IMR-90 (cell line): ENCODE data around the gene VAV3. TPM values are rescaled to one million over a fixed set of nuclear protein-coding genes. Genes with fewer than 3 reads are reported as not detected.

ENCODE experiments used
- ATAC-seq: fragments of 200-7000 bp; cut with Tn5 transposase; 2 replicates; pipeline ENCODE4 v1.9.1; 2020; ENCODE audit warnings: low read depth, mild to moderate bottlenecking, moderate library complexity
- BruUV-seq: library from RNA; stranded (reverse); fragments of 400-500 nt; replicated peaks from 2 replicates; lab custom pipeline; 2021; lab: Mats Ljungman, UMichigan
- CTCF ChIA-PET: fragments of 300-600 bp; formaldehyde crosslinking; extraction: SDS; loops from one replicate; lab custom pipeline; 2021; ENCODE audit warnings: antibody characterized with exemption; lab: Yijun Ruan, JAX
- POLR2A ChIA-PET: fragments of 300-600 bp; sonication (Branson Sonifier 250); formaldehyde crosslinking; loops from one replicate; lab custom pipeline; 2022; ENCODE audit warnings: antibody characterized with exemption; ENCODE audit not compliant: unreplicated experiment; lab: Charles Lee
- DNase-seq: peaks from one replicate; pipeline ENCODE4 v3.0.0; 2013
- H2AFZ ChIP-seq: replicated peaks from 2 replicates; pipeline ENCODE3; 2013; ENCODE audit warnings: low read length, mild to moderate bottlenecking; ENCODE audit not compliant: poor library complexity
- H2AK5ac ChIP-seq: 2 replicates; pipeline ENCODE4 v1.6.1; 2013; ENCODE audit warnings: low read depth, low read length, inconsistent platforms
- H2AK9ac ChIP-seq: replicated peaks from 2 replicates; pipeline ENCODE3; 2013; ENCODE audit warnings: mild to moderate bottlenecking, low read depth, low read length, moderate library complexity; ENCODE audit not compliant: poor library complexity
- H2BK120ac ChIP-seq: 2 replicates; pipeline ENCODE4 v1.6.1; 2013; ENCODE audit warnings: low read depth, low read length, inconsistent platforms
- H2BK15ac ChIP-seq: 3 replicates; pipeline ENCODE4 v1.6.1; 2013; ENCODE audit warnings: low read depth, low read length, inconsistent platforms
- H2BK20ac ChIP-seq: 2 replicates; pipeline ENCODE4 v1.6.1; 2013; ENCODE audit warnings: low read depth, mild to moderate bottlenecking, inconsistent platforms, low read length, moderate library complexity
- H2BK5ac ChIP-seq: 2 replicates; pipeline ENCODE4 v1.6.1; 2013; ENCODE audit warnings: mild to moderate bottlenecking, low read depth, low read length, inconsistent platforms; ENCODE audit not compliant: poor library complexity, severe bottlenecking
- H3K14ac ChIP-seq: replicated peaks from 2 replicates; pipeline ENCODE4 v1.6.1; 2013; ENCODE audit warnings: low read depth, low read length, inconsistent platforms
- H3K18ac ChIP-seq: 2 replicates; pipeline ENCODE4 v1.6.1; 2013; ENCODE audit warnings: low read depth, low read length, control low read depth
- H3K23ac ChIP-seq: 2 replicates; pipeline ENCODE4 v1.6.1; 2013; ENCODE audit warnings: low read depth, low read length, inconsistent platforms
- H3K27ac ChIP-seq: 2 replicates; pipeline ENCODE4 v1.5.1; 2013; ENCODE audit warnings: mild to moderate bottlenecking, control low read depth, low read length; ENCODE audit not compliant: insufficient read depth
- H3K27me3 ChIP-seq: 2 replicates; pipeline ENCODE4 v1.6.1; 2013; ENCODE audit warnings: low read length; ENCODE audit not compliant: control insufficient read depth, insufficient read depth
- H3K36me3 ChIP-seq: 2 replicates; pipeline ENCODE4 v1.6.1; 2013; ENCODE audit warnings: low read length, mixed read lengths; ENCODE audit not compliant: control insufficient read depth, insufficient read depth
- H3K4ac ChIP-seq: 2 replicates; pipeline ENCODE4 v1.6.1; 2013; ENCODE audit warnings: low read depth, low read length, inconsistent platforms
- H3K4me1 ChIP-seq: 2 replicates; pipeline ENCODE4 v1.6.1; 2013; ENCODE audit warnings: low read length, mixed read lengths; ENCODE audit not compliant: control insufficient read depth, insufficient read depth
- H3K4me2 ChIP-seq: 2 replicates; pipeline ENCODE4 v1.6.1; 2013; ENCODE audit warnings: low read depth, mild to moderate bottlenecking, control low read depth, low read length, moderate library complexity
- H3K4me3 ChIP-seq: 2 replicates; pipeline ENCODE4 v1.5.1; 2013; ENCODE audit warnings: low read depth, mild to moderate bottlenecking, control low read depth, low read length, moderate library complexity; ENCODE audit not compliant: insufficient read depth
- H3K56ac ChIP-seq: 2 replicates; pipeline ENCODE4 v1.6.1; 2013; ENCODE audit warnings: low read length, inconsistent platforms; ENCODE audit not compliant: insufficient read depth; ENCODE audit errors: extremely low read depth
- H3K79me1 ChIP-seq, 2 experiments: 2 replicates each; pipeline ENCODE4 v1.6.1; 2013; ENCODE audit warnings: low read length in 2 of 2, inconsistent platforms in 1 of 2, low read depth in 1 of 2
- H3K9ac ChIP-seq: 2 replicates; pipeline ENCODE4 v1.6.1; 2013; ENCODE audit warnings: low read depth, low read length, control low read depth
- H3K9me1 ChIP-seq: 2 replicates; pipeline ENCODE4 v1.6.1; 2013; ENCODE audit warnings: low read length, inconsistent platforms; ENCODE audit not compliant: insufficient read depth
- H3K9me3 ChIP-seq: 2 replicates; pipeline ENCODE4 v1.6.1; 2013; ENCODE audit warnings: low read length; ENCODE audit not compliant: control insufficient read depth, insufficient read depth
- H4K20me1 ChIP-seq: 2 replicates; pipeline ENCODE4 v1.6.1; 2013; ENCODE audit warnings: low read length, inconsistent platforms; ENCODE audit not compliant: insufficient read depth
- H4K5ac ChIP-seq: 2 replicates; pipeline ENCODE4 v1.6.1; 2013; ENCODE audit warnings: mild to moderate bottlenecking, low read depth, low read length, control low read depth
- H4K8ac ChIP-seq, 2 experiments: 2 replicates each; pipeline ENCODE4 v1.6.1; 2013; ENCODE audit warnings: low read depth in 2 of 2, low read length in 2 of 2, control low read depth in 1 of 2, inconsistent platforms in 1 of 2
- H4K91ac ChIP-seq: 2 replicates; pipeline ENCODE4 v1.6.1; 2013; ENCODE audit warnings: low read depth, low read length, inconsistent platforms; ENCODE audit not compliant: insufficient read depth
- BHLHE40 ChIP-seq: fragments of 150-350 bp; IDR thresholded peaks from 2 replicates; pipeline ENCODE4 v1.6.1; 2016; ENCODE audit warnings: mild to moderate bottlenecking, low read depth, low read length
- CEBPB ChIP-seq: IDR thresholded peaks from 2 replicates; pipeline ENCODE4 v1.6.1; 2012; ENCODE audit warnings: low read depth, low read length, improper control_type of control experiment
- CHD1 ChIP-seq: IDR thresholded peaks from 2 replicates; pipeline ENCODE4 v1.6.1; 2012; ENCODE audit warnings: low read depth, low read length, improper control_type of control experiment
- FOS ChIP-seq: fragments of 150-350 bp; IDR thresholded peaks from 2 replicates; pipeline ENCODE4 v1.6.1; 2016; ENCODE audit warnings: low read depth, low read length
- MAFK ChIP-seq: IDR thresholded peaks from 2 replicates; pipeline ENCODE4 v1.6.1; 2012; ENCODE audit warnings: low read depth, low read length, improper control_type of control experiment
- MAZ ChIP-seq: IDR thresholded peaks from 2 replicates; pipeline ENCODE4 v1.6.1; 2012; ENCODE audit warnings: low read depth, mild to moderate bottlenecking, low read length, improper control_type of control experiment, moderate library complexity, borderline replicate concordance
- MXI1 ChIP-seq: IDR thresholded peaks from 2 replicates; pipeline ENCODE4 v1.6.1; 2012; ENCODE audit warnings: low read depth, mild to moderate bottlenecking, low read length, moderate library complexity, borderline replicate concordance
- NFE2L2 ChIP-seq: fragments of 150-350 bp; IDR thresholded peaks from 2 replicates; pipeline ENCODE4 v1.6.1; 2016; ENCODE audit warnings: low read depth, mild to moderate bottlenecking, low read length
- POLR2A ChIP-seq: IDR thresholded peaks from 2 replicates; pipeline ENCODE4 v1.6.1; 2012; ENCODE audit warnings: mild to moderate bottlenecking, low read depth, low read length
- RAD21 ChIP-seq: IDR thresholded peaks from 2 replicates; pipeline ENCODE4 v1.6.1; 2012; ENCODE audit warnings: low read length, improper control_type of control experiment
- RCOR1 ChIP-seq: IDR thresholded peaks from 2 replicates; pipeline ENCODE4 v1.6.1; 2012; ENCODE audit warnings: mild to moderate bottlenecking, low read length, improper control_type of control experiment; ENCODE audit not compliant: insufficient replicate concordance
- RFX5 ChIP-seq: IDR thresholded peaks from 2 replicates; pipeline ENCODE4 v1.8.0; 2012; ENCODE audit warnings: low read depth, mild to moderate bottlenecking, low read length, moderate library complexity
- dilution Hi-C: fragments of 300-500 bp; cut with HindIII; formaldehyde crosslinking; loops from one replicate; pipeline ENCODE4 v1.14.3; 2018; ENCODE audit warnings: low sequenced_read_pairs; ENCODE audit not compliant: unreplicated experiment
- in situ Hi-C: fragments of 300-500 bp; cut with MboI; formaldehyde crosslinking; loops from 3 replicates; pipeline ENCODE4 v1.14.3; 2019; ENCODE audit warnings: low sequenced_read_pairs, inconsistent platforms, mixed read lengths
- intact Hi-C: fragments of 100-400 bp; cut with micrococcal nuclease; formaldehyde crosslinking; loops from 2 replicates; pipeline ENCODE4 v1.10.0; 2022
- polyA plus RNA-seq, 3 experiments: library from polyadenylated mRNA; depleted of rRNA; stranded (reverse); fragments of >200 nt; gene quantifications; 2 replicates each; pipeline ENCODE4 v1.2.3, GENCODE V29; 2012; ENCODE audit warnings: low replicate concordance in 1 of 3
- total RNA-seq: library from RNA; depleted of rRNA; stranded (reverse); fragments of >200 nt; gene quantifications from 2 replicates; pipeline ENCODE4 v1.2.3, GENCODE V29; 2012
- TF ChIP-seq, protein P1 (sequence below): fragments of 150-350 bp; IDR thresholded peaks from 2 replicates; pipeline ENCODE4 v1.6.1; 2016; ENCODE audit warnings: low read depth, mild to moderate bottlenecking, low read length, moderate library complexity, borderline replicate concordance
- TF ChIP-seq, protein P2 (sequence below): fragments of 150-350 bp; IDR thresholded peaks from 2 replicates; pipeline ENCODE4 v1.6.1; 2017; ENCODE audit warnings: mild to moderate bottlenecking, antibody characterized with exemption, low read length, low read depth
- TF ChIP-seq, protein P3 (sequence below): conservative IDR thresholded peaks from 2 replicates; pipeline ENCODE4 v1.5.1; 2012; ENCODE audit warnings: mild to moderate bottlenecking, low read depth, low read length, improper control_type of control experiment

Gene VAV3
- total and polyA plus RNA-seq, 2 of the 4 experiments (the other 2 are of a cell fraction), result 0.12 to 0.18 TPM

DNA sequence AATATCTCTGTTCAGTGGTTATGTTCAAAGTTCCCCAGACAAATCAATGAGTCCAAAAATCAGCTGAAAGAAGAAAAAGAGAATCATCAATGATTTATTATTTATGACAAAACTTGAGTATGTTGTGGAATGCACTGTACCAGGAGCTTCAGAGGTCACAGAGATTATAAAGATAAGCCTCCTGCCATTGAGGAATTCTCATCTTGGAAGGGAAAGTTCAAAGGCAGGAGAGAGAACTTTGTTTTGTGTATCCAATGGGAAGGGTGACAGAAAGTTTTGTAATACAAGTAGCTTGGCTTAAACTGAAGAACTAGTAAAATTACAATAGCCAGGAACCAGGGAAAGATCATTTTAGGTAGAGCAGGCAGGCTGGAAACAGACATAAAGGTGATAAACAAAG lies 367.7 kb downstream of the VAV3 start:
- CTCF ChIA-PET, result no interaction called here
- no peaks in the 10 kb centered on the region for H3K9me3 ChIP-seq
- H3K9ac ChIP-seq, result no peak overlapping the region
- no peak overlapping the region for H3K4me2 ChIP-seq
- no peaks in the 10 kb centered on the region for H3K4me1 ChIP-seq
- no peak overlapping the region for H3K23ac ChIP-seq
- no peak overlapping the region for H2BK5ac ChIP-seq
- H2BK15ac ChIP-seq, result no peak overlapping the region
- H2AFZ ChIP-seq, result no peak overlapping the region
- no peak overlapping the region for H2BK20ac ChIP-seq
- H3K56ac ChIP-seq, result no peak overlapping the region
- H4K8ac ChIP-seq, result no peak overlapping the region
- no peak overlapping the region for H3K27ac ChIP-seq
- H4K5ac ChIP-seq, result no peak overlapping the region
- POLR2A ChIA-PET, result no interaction called here
- no peak overlapping the region for H3K14ac ChIP-seq
- in situ Hi-C loops (no loop called here), intact Hi-C loops (loop anchor here (5.0 kb wide), 1 partner anchor 300 kb away; no protein-coding TSS in a partner anchor), dilution Hi-C loops (no loop called here)
- H3K4ac ChIP-seq, result no peak overlapping the region
- TF ChIP-seq, protein P1, sequence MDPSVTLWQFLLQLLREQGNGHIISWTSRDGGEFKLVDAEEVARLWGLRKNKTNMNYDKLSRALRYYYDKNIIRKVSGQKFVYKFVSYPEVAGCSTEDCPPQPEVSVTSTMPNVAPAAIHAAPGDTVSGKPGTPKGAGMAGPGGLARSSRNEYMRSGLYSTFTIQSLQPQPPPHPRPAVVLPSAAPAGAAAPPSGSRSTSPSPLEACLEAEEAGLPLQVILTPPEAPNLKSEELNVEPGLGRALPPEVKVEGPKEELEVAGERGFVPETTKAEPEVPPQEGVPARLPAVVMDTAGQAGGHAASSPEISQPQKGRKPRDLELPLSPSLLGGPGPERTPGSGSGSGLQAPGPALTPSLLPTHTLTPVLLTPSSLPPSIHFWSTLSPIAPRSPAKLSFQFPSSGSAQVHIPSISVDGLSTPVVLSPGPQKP, result no peak
- TF ChIP-seq BHLHE40 (no peak), FOS (no peak), RAD21 (no peak), POLR2A (no peak), RCOR1 (no peak), CHD1 (no peak), RFX5 (no peak), NFE2L2 (no peak), CEBPB (no peak), MAFK (no peak), MXI1 (no peak), MAZ (no peak)
- TF ChIP-seq, protein P2, sequence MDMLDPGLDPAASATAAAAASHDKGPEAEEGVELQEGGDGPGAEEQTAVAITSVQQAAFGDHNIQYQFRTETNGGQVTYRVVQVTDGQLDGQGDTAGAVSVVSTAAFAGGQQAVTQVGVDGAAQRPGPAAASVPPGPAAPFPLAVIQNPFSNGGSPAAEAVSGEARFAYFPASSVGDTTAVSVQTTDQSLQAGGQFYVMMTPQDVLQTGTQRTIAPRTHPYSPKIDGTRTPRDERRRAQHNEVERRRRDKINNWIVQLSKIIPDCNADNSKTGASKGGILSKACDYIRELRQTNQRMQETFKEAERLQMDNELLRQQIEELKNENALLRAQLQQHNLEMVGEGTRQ, result no peak
- TF ChIP-seq, protein P3, sequence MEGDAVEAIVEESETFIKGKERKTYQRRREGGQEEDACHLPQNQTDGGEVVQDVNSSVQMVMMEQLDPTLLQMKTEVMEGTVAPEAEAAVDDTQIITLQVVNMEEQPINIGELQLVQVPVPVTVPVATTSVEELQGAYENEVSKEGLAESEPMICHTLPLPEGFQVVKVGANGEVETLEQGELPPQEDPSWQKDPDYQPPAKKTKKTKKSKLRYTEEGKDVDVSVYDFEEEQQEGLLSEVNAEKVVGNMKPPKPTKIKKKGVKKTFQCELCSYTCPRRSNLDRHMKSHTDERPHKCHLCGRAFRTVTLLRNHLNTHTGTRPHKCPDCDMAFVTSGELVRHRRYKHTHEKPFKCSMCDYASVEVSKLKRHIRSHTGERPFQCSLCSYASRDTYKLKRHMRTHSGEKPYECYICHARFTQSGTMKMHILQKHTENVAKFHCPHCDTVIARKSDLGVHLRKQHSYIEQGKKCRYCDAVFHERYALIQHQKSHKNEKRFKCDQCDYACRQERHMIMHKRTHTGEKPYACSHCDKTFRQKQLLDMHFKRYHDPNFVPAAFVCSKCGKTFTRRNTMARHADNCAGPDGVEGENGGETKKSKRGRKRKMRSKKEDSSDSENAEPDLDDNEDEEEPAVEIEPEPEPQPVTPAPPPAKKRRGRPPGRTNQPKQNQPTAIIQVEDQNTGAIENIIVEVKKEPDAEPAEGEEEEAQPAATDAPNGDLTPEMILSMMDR, result no peak
- no peak overlapping the region for H3K4me3 ChIP-seq
- H3K9me1 ChIP-seq, result no peaks in the 10 kb centered on the region
- H2BK120ac ChIP-seq, result no peak overlapping the region
- no peak overlapping the region for H2AK5ac ChIP-seq
- no peaks in the 10 kb centered on the region for H3K27me3 ChIP-seq
- no peaks in the 10 kb centered on the region for H4K20me1 ChIP-seq
- H3K79me1 ChIP-seq, result no peaks in the 10 kb centered on the region
- no peak overlapping the region for H2AK9ac ChIP-seq
- no TSS peak for BruUV-seq
- DNase-seq (no peak), ATAC-seq (no peak)
- no peak overlapping the region for H3K18ac ChIP-seq
- no peak overlapping the region for H4K91ac ChIP-seq
- H3K36me3 ChIP-seq, result no peaks in the 10 kb centered on the region
